CD4-positive, alpha-beta T cell (primary cell): ENCODE measurements around the gene BICD2. TPM values are rescaled to one million over a fixed set of nuclear protein-coding genes. Genes with fewer than 3 reads are reported as not detected.
"Not testable (repeated sequence)": the region's sequence is repeated elsewhere in the genome, so short reads cannot be mapped to it uniquely, and the experiment has no call there.

Source experiments
- ATAC-seq: fragments of 200-7000 bp; cut with Tn5 transposase; one replicate; pipeline ENCODE4 v1.10.0; 2022; ENCODE audit warnings: mild to moderate bottlenecking; ENCODE audit not compliant: poor library complexity
- CTCF ChIA-PET: fragments of 350-600 bp; sonication (Branson Sonifier 250); formaldehyde crosslinking; loops from one replicate; lab custom pipeline; 2021; ENCODE audit warnings: antibody characterized with exemption, inconsistent platforms; lab: Charles Lee
- POLR2A ChIA-PET: fragments of 350-600 bp; sonication (Branson Sonifier 250); formaldehyde crosslinking; loops from one replicate; lab custom pipeline; 2021; ENCODE audit warnings: antibody characterized with exemption, inconsistent platforms; lab: Charles Lee
- DNase-seq, 14 experiments: peaks; one replicate each; pipeline ENCODE4 v3.0.0-alpha.2; 2013 to 2020; ENCODE audit warnings: mixed read lengths in 2 of 14
- H3K27ac ChIP-seq, 2 donors: one replicate each; pipeline versions ENCODE4 v1.5.1 to v1.7.0; 2013; ENCODE audit warnings: low read length in 2 of 2, low read depth in 1 of 2, mild to moderate bottlenecking in 1 of 2
- H3K27me3 ChIP-seq, 2 experiments: 1 replicate in 1 of 2; 2 replicates in 1 of 2; pipeline versions ENCODE4 v1.6.1 to v1.7.0; 2013; ENCODE audit warnings: low read length in 2 of 2, control low read depth in 1 of 2, mild to moderate bottlenecking in 1 of 2, moderate library complexity in 1 of 2; ENCODE audit not compliant: insufficient read depth in 2 of 2, control insufficient read depth in 1 of 2
- H3K36me3 ChIP-seq: one replicate; pipeline ENCODE4 v1.6.1; 2013; ENCODE audit warnings: low read length, control low read depth; ENCODE audit not compliant: insufficient read depth
- H3K4me1 ChIP-seq: one replicate; pipeline ENCODE4 v1.6.1; 2013; ENCODE audit warnings: low read length, control low read depth; ENCODE audit not compliant: insufficient read depth
- H3K4me3 ChIP-seq: one replicate; pipeline ENCODE4 v1.5.1; 2013; ENCODE audit warnings: mild to moderate bottlenecking, low read length, moderate library complexity
- H3K9me3 ChIP-seq, 2 experiments: 1 replicate in 1 of 2; 2 replicates in 1 of 2; pipeline versions ENCODE4 v1.6.1 to v1.7.0; 2013; ENCODE audit warnings: low read length in 2 of 2, mild to moderate bottlenecking in 2 of 2, control low read depth in 1 of 2, moderate library complexity in 1 of 2; ENCODE audit not compliant: control insufficient read depth in 1 of 2, insufficient read depth in 1 of 2
- H3K27ac Mint-ChIP-seq: one replicate; pipeline ENCODE4 v1.8.0; 2020; ENCODE audit warnings: mixed read lengths
- H3K27me3 Mint-ChIP-seq: one replicate; pipeline ENCODE4 v1.8.0; 2021; ENCODE audit warnings: mixed read lengths
- H3K36me3 Mint-ChIP-seq: one replicate; pipeline ENCODE4 v1.8.0; 2021; ENCODE audit warnings: low read depth, mixed read lengths
- H3K4me1 Mint-ChIP-seq: one replicate; pipeline ENCODE4 v1.8.0; 2021; ENCODE audit warnings: low read depth, mixed read lengths
- H3K4me3 Mint-ChIP-seq: one replicate; pipeline ENCODE4 v1.8.0; 2020; ENCODE audit warnings: mild to moderate bottlenecking, mixed read lengths
- H3K9me3 Mint-ChIP-seq: one replicate; pipeline ENCODE4 v1.8.0; 2020; ENCODE audit warnings: mixed read lengths
- intact Hi-C, 2 experiments: fragments of 100-400 bp; cut with DNase I in 1 of 2; cut with micrococcal nuclease in 1 of 2; formaldehyde crosslinking; loops; one replicate each; pipeline versions ENCODE4 v1.15.1 to v1.9.0; 2023 to 2025; cut with DNase I, micrococcal nuclease
- total RNA-seq, 174 experiments: library from RNA in 2 of 174; stranded (reverse) in 2 of 174; gene quantifications; one replicate each; pipeline ENCODE4 v1.2.3 and lab custom pipeline; 2021 to 2026
- TF ChIP-seq, protein P1 (sequence below): fragments of 200-600 bp; IDR thresholded peaks from one replicate; pipeline ENCODE4 v1.8.0; 2022; ENCODE audit warnings: antibody characterized with exemption, mild to moderate bottlenecking

Gene BICD2
- total RNA-seq, 2 experiments from 2014 or later: 14.1 to 14.9 TPM

DNA sequence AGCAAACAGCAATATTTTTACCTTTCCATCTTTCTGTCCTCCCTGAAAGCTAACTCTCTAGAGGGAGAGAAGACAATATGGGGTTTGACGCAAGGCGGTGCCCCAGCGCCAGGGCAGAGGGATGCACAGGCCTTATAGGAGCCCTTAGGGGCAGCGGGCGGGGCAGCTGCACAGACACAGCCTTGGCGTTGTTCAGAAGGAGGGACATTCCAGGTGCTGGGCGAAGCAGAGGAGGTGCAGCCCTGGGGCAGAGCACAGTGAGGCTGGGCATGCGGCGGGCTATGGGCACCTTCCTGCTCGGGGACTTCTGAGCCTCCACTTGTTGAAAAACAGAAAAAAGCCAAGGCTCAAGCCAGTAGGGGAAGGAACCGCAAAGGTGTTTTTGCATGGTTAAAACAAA, 33.7 kb upstream of the BICD2 start:
- no peaks in the 10 kb centered on the region for H3K4me1 Mint-ChIP-seq
- intact Hi-C loops: no loop called here
- peaks cover 49% of the 10 kb centered on the region for H3K27me3 Mint-ChIP-seq
- TF ChIP-seq, protein P1, sequence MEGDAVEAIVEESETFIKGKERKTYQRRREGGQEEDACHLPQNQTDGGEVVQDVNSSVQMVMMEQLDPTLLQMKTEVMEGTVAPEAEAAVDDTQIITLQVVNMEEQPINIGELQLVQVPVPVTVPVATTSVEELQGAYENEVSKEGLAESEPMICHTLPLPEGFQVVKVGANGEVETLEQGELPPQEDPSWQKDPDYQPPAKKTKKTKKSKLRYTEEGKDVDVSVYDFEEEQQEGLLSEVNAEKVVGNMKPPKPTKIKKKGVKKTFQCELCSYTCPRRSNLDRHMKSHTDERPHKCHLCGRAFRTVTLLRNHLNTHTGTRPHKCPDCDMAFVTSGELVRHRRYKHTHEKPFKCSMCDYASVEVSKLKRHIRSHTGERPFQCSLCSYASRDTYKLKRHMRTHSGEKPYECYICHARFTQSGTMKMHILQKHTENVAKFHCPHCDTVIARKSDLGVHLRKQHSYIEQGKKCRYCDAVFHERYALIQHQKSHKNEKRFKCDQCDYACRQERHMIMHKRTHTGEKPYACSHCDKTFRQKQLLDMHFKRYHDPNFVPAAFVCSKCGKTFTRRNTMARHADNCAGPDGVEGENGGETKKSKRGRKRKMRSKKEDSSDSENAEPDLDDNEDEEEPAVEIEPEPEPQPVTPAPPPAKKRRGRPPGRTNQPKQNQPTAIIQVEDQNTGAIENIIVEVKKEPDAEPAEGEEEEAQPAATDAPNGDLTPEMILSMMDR: no peak
- H3K27ac Mint-ChIP-seq: no peak overlapping the region
- DNase-seq: no peak
- ATAC-seq: no peak
- no peaks in the 10 kb centered on the region for H3K36me3 ChIP-seq
- H3K9me3 Mint-ChIP-seq: no peaks in the 10 kb centered on the region
- no peaks in the 10 kb centered on the region for H3K36me3 Mint-ChIP-seq
- no peak overlapping the region for H3K4me3 ChIP-seq
- ChIA-PET POLR2A (no interaction called here), CTCF (no interaction called here)
- H3K9me3 ChIP-seq: peaks cover 0 to 4% of the 10 kb centered on the region in 2 experiments
- no peak overlapping the region for H3K4me3 Mint-ChIP-seq
- H3K27ac ChIP-seq: no peak overlapping the region
- H3K4me1 ChIP-seq: no peaks in the 10 kb centered on the region
- H3K27me3 ChIP-seq: peaks cover 0 to 7% of the 10 kb centered on the region in 2 experiments

DNA sequence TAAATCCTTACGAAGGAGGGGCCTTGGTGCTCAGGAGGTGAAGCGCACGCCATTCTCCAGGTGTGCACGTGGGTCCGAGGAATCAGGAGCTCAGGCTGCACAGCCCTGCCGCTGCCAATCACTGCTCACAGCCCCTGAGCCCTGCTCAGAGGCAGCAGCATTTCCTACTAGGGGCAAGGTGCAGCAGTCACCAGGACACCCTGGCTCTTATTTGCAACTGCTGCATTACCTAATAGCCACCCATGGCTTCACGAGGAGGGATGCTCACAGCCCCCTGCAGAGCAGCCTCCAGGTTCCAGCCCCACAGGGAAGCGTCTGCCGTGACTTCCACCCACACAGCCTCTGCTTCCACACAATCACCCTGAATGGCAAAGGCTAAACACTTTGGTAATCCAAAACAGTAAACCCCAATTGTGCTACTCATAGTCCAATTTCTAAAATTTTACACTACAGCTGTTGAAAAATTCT, 31.7 kb upstream of the BICD2 start:
- H3K27me3 ChIP-seq, H3K4me1 Mint-ChIP-seq, H3K4me3 Mint-ChIP-seq, H3K9me3 Mint-ChIP-seq, H3K27ac Mint-ChIP-seq, ATAC-seq, intact Hi-C loops, H3K36me3 Mint-ChIP-seq, H3K27ac ChIP-seq, H3K4me3 ChIP-seq, DNase-seq, H3K4me1 ChIP-seq, POLR2A ChIA-PET, CTCF ChIA-PET, H3K9me3 ChIP-seq, H3K36me3 ChIP-seq: not testable (repeated sequence)
- peaks cover 45% of the 10 kb centered on the region for H3K27me3 Mint-ChIP-seq

- Histone ChIP-seq H3K4me3 (no peak overlapping the region), H3K27ac (no peak overlapping the region), H3K9me3 (peaks cover 0 to 4% of the 10 kb centered on the region in 2 experiments), H3K4me1 (peaks cover 4% of the 10 kb centered on the region), H3K36me3 (no peaks in the 10 kb centered on the region), H3K27me3 (peaks cover 0 to 7% of the 10 kb centered on the region in 2 experiments)
- peaks cover 48% of the 10 kb centered on the region for H3K27me3 Mint-ChIP-seq
- H3K9me3 Mint-ChIP-seq: no peaks in the 10 kb centered on the region
- ChIA-PET CTCF (no interaction called here), POLR2A (no interaction called here)
- DNase-seq: no peak
- H3K4me1 Mint-ChIP-seq: peaks cover 3% of the 10 kb centered on the region
- ATAC-seq: no peak
- H3K36me3 Mint-ChIP-seq: no peaks in the 10 kb centered on the region
- no peak overlapping the region for H3K4me3 Mint-ChIP-seq
- TF ChIP-seq, protein P1: no peak
- no peak overlapping the region for H3K27ac Mint-ChIP-seq
- intact Hi-C loops: no loop called here
Measured at GRCh38 chr9:92795598-92796336, 31.1 kb upstream of the BICD2 start.
